Activated CD8-positive, alpha-beta T cell treated with anti-CD3 and anti-CD28 coated beads for 36 hours (primary cell): ENCODE data around the gene RAB3C. TPM values are rescaled to one million over a fixed set of nuclear protein-coding genes. Genes with fewer than 3 reads are reported as not detected.

ENCODE experiments used
- ATAC-seq: fragments of 200-7000 bp; cut with Tn5 transposase; one replicate; pipeline ENCODE4 v1.10.0; 2021; ENCODE audit warnings: mild to moderate bottlenecking, moderate library complexity
- CTCF ChIA-PET: fragments of 350-600 bp; sonication (Branson Sonifier 250); formaldehyde crosslinking; loops from one replicate; lab custom pipeline; 2021; ENCODE audit warnings: antibody characterized with exemption; lab: Charles Lee
- POLR2A ChIA-PET: fragments of 350-600 bp; sonication (Branson Sonifier 250); formaldehyde crosslinking; loops from one replicate; lab custom pipeline; 2021; ENCODE audit warnings: antibody characterized with exemption; lab: Charles Lee
- DNase-seq: peaks from one replicate; pipeline ENCODE4 v3.0.0-alpha.2; 2020
- H3K27ac Mint-ChIP-seq: one replicate; pipeline ENCODE4 v1.8.0; 2021; ENCODE audit warnings: mild to moderate bottlenecking, mixed read lengths
- H3K27me3 Mint-ChIP-seq: one replicate; pipeline ENCODE4 v1.8.0; 2021; ENCODE audit warnings: mixed read lengths
- H3K36me3 Mint-ChIP-seq: one replicate; pipeline ENCODE4 v1.8.0; 2021; ENCODE audit warnings: low read depth, mixed read lengths
- H3K4me1 Mint-ChIP-seq: one replicate; pipeline ENCODE4 v1.8.0; 2021; ENCODE audit warnings: low read depth, mixed read lengths
- H3K4me3 Mint-ChIP-seq: one replicate; pipeline ENCODE4 v1.8.0; 2021; ENCODE audit warnings: mild to moderate bottlenecking, moderate library complexity, mixed read lengths
- H3K9me3 Mint-ChIP-seq: one replicate; pipeline ENCODE4 v1.8.0; 2021; ENCODE audit warnings: mixed read lengths
- CTCF ChIP-seq: fragments of 200-600 bp; IDR thresholded peaks from one replicate; pipeline ENCODE4 v1.8.0; 2022; ENCODE audit warnings: antibody characterized with exemption, mild to moderate bottlenecking
- intact Hi-C: fragments of 100-400 bp; cut with micrococcal nuclease; formaldehyde crosslinking; loops from one replicate; pipeline ENCODE4 v1.10.0; 2022
- total RNA-seq, 2 experiments: library from RNA; stranded (reverse); gene quantifications; one replicate each; pipeline ENCODE4 v1.2.3, GENCODE V29; 2021

The RAB3C gene
- total RNA-seq, 2 experiments from 2014 or later = not detected

DNA sequence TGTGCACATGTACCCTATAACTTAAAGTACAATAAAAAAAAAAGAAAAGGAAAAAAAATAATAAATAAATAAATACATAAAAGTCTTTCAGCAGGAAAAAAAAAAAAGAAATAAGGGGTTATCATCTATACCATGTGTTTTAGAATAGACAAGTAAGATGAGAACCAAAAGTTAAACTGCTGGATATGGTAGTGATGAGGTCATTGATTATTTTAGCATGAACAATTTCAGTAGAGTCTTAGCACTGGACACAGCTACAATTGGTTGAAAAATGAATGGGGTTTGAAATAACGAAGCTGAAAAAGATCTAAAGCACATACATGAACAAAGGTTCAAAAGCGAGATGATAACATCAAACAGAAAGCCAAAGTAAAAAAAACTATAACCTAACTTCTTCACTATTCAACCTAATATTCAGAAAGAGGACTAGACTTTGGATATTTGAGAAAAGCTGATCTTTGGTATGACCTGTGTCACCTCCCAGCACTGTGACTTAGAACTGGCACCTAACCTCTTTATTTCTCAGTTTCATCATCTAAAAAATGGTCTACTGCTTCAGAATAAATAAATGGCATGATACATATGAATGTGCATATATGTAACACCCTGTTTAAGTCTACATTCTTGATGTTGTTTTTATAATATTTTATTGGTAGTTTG lies 133.3 kb downstream of the RAB3C start:
- Mint-ChIP-seq H3K36me3 (no peaks in the 10 kb centered on the region), H3K27ac (no peak overlapping the region), H3K4me1 (no peaks in the 10 kb centered on the region), H3K9me3 (peaks cover 2% of the 10 kb centered on the region), H3K4me3 (no peak overlapping the region), H3K27me3 (no peaks in the 10 kb centered on the region)
- DNase-seq (no peak), ATAC-seq (no peak)
- CTCF ChIA-PET = no interaction called here
- TF ChIP-seq CTCF = no peak
- intact Hi-C loops = no loop called here
- POLR2A ChIA-PET = no interaction called here

GRCh38 chr5:58716713-58717112 lies 133.8 kb downstream of the RAB3C start:
- CTCF ChIA-PET = no interaction called here
- H3K4me1 Mint-ChIP-seq = no peaks in the 10 kb centered on the region
- DNase-seq (no peak), ATAC-seq (no peak)
- TF ChIP-seq CTCF = no peak
- H3K27me3 Mint-ChIP-seq = no peaks in the 10 kb centered on the region
- intact Hi-C loops = no loop called here
- H3K4me3 Mint-ChIP-seq = no peak overlapping the region
- POLR2A ChIA-PET = no interaction called here
- H3K27ac Mint-ChIP-seq = no peak overlapping the region
- H3K36me3 Mint-ChIP-seq = no peaks in the 10 kb centered on the region
- peaks cover 2% of the 10 kb centered on the region for H3K9me3 Mint-ChIP-seq

GRCh38 chr5:58717303-58718007 lies 134.6 kb downstream of the RAB3C start:
- DNase-seq = no peak
- Mint-ChIP-seq H3K9me3 (peaks cover 2% of the 10 kb centered on the region), H3K27me3 (no peaks in the 10 kb centered on the region), H3K4me1 (no peaks in the 10 kb centered on the region), H3K36me3 (no peaks in the 10 kb centered on the region), H3K27ac (no peak overlapping the region), H3K4me3 (no peak overlapping the region)
- POLR2A ChIA-PET = no interaction called here
- no peak for TF ChIP-seq CTCF
- intact Hi-C loops = no loop called here
- ATAC-seq = no peak
- CTCF ChIA-PET = no interaction called here

- DNase-seq (no peak), ATAC-seq (no peak)
- Mint-ChIP-seq H3K9me3 (peaks cover 2% of the 10 kb centered on the region), H3K4me1 (no peaks in the 10 kb centered on the region), H3K4me3 (no peak overlapping the region), H3K27ac (no peak overlapping the region), H3K27me3 (peaks cover 1% of the 10 kb centered on the region), H3K36me3 (no peaks in the 10 kb centered on the region)
- intact Hi-C loops = no loop called here
- POLR2A ChIA-PET = no interaction called here
- no peak for TF ChIP-seq CTCF
- CTCF ChIA-PET = no interaction called here
These were observed 135.5 kb downstream of the RAB3C start for GRCh38 chr5:58718269-58718978.

- intact Hi-C loops = no loop called here
- no peaks in the 10 kb centered on the region for H3K9me3 Mint-ChIP-seq
- ATAC-seq = no peak
- H3K4me1 Mint-ChIP-seq = no peaks in the 10 kb centered on the region
- H3K27ac Mint-ChIP-seq = no peak overlapping the region
- ChIA-PET POLR2A (no interaction called here), CTCF (no interaction called here)
- TF ChIP-seq CTCF = no peak
- no peaks in the 10 kb centered on the region for H3K36me3 Mint-ChIP-seq
- no peak for DNase-seq
- H3K4me3 Mint-ChIP-seq = no peak overlapping the region
- peaks cover 1% of the 10 kb centered on the region for H3K27me3 Mint-ChIP-seq
These were observed 139.3 kb downstream of the RAB3C start for GRCh38 chr5:58722160-58722559.
